Parathyroid adenoma (tissue), 2 donors: ENCODE data around the gene EIF4G1.

Source experiments
- H2AFZ ChIP-seq: fragments of 300-600 bp; sonication (generic); one replicate; pipeline ENCODE4 v1.7.0; 2017; ENCODE audit warnings: antibody characterized with exemption, mild to moderate bottlenecking
- H3K27ac ChIP-seq: fragments of 300-600 bp; sonication (generic); one replicate; pipeline ENCODE4 v1.7.0; 2017
- H3K27me3 ChIP-seq: fragments of 300-600 bp; sonication (generic); one replicate; pipeline ENCODE4 v1.7.0; 2017; ENCODE audit warnings: low read length; ENCODE audit not compliant: control insufficient read depth, insufficient read depth
- H3K36me3 ChIP-seq: fragments of 300-600 bp; sonication (generic); one replicate; pipeline ENCODE4 v1.7.0; 2017; ENCODE audit warnings: low read length; ENCODE audit not compliant: control insufficient read depth, insufficient read depth
- H3K4me1 ChIP-seq: fragments of 300-600 bp; sonication (generic); one replicate; pipeline ENCODE4 v1.7.0; 2017; ENCODE audit warnings: control low read depth
- H3K4me2 ChIP-seq: fragments of 300-600 bp; sonication (generic); one replicate; pipeline ENCODE4 v1.7.0; 2017; ENCODE audit warnings: low read length
- H3K4me3 ChIP-seq: fragments of 300-600 bp; sonication (generic); one replicate; pipeline ENCODE4 v1.7.0; 2017; ENCODE audit warnings: low read depth, low read length
- H3K79me2 ChIP-seq: fragments of 300-600 bp; sonication (generic); one replicate; pipeline ENCODE4 v1.7.0; 2017; ENCODE audit warnings: control low read depth
- H3K9ac ChIP-seq: fragments of 300-600 bp; sonication (generic); one replicate; pipeline ENCODE4 v1.7.0; 2017; ENCODE audit warnings: mild to moderate bottlenecking
- H3K9me3 ChIP-seq: fragments of 300-600 bp; sonication (generic); one replicate; pipeline ENCODE4 v1.7.0; 2017; ENCODE audit warnings: low read length; ENCODE audit not compliant: control insufficient read depth
- TF ChIP-seq, protein P1 (sequence below): fragments of 300-600 bp; sonication (generic); IDR thresholded peaks from one replicate; pipeline ENCODE4 v1.7.0; 2017; ENCODE audit warnings: antibody characterized with exemption, mild to moderate bottlenecking
- donor health status: primary hyperparathyroidism.

Gene EIF4G1

DNA sequence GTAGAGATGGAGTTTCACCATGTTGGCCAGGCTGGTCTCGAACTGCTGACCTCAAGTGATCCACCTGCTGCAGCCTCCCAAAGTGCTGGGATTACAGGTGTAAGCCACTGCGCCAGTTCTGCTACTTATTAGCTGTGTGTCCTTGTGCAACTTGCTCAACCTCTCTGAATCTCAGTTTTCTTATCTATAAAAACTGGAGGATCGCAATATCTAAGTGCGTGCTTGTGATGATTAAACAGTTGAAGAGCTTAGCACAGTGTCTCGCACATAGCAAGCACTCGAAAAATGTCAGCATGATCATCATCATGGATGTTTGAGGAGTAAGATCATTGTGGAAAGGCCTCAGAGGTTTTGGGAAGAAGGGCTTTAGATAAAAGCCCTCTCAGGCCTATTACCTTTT is 36.2 kb downstream of the EIF4G1 start:
- H3K27ac ChIP-seq: no peak overlapping the region

DNA sequence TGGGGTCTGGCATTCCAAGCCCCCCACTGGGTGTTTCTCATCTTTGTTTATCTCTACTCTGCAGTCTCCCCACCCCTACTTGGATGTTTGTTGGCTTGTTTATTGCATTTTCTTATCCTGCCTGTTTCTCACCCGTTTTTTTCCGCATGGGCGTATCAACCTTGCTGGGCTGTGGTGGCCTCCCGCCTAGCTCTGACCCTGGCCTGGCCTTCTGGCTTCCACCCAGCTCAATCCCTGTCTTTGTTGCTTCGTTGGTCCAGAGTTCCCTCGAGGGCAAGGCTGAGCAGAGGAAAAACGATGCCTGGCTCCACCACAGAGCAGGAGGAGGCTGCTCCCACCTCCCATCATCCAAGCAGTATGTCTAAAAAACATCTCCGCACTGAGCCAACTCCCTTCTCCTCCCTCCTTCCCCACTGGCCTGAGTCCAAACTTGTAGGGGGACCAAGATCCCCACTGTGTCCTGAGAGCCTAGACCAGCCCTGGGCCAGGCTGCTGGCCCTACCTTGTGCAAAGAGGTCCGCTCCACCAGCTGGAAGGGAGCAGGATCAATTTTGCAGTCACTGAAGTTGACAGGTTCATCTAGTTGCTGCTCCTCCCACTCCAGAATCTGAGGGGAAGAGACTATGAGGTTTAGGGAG is 37.2 kb downstream of the EIF4G1 start:
- Histone ChIP-seq H3K4me1 (peaks cover 11% of the 10 kb centered on the region), H3K9me3 (no peaks in the 10 kb centered on the region), H3K9ac (no peak overlapping the region), H3K79me2 (no peaks in the 10 kb centered on the region), H3K27me3 (no peaks in the 10 kb centered on the region), H3K4me2 (no peak overlapping the region), H3K36me3 (no peaks in the 10 kb centered on the region), H3K4me3 (no peak overlapping the region), H2AFZ (no peak overlapping the region), H3K27ac (no peak overlapping the region)
- TF ChIP-seq, protein P1, sequence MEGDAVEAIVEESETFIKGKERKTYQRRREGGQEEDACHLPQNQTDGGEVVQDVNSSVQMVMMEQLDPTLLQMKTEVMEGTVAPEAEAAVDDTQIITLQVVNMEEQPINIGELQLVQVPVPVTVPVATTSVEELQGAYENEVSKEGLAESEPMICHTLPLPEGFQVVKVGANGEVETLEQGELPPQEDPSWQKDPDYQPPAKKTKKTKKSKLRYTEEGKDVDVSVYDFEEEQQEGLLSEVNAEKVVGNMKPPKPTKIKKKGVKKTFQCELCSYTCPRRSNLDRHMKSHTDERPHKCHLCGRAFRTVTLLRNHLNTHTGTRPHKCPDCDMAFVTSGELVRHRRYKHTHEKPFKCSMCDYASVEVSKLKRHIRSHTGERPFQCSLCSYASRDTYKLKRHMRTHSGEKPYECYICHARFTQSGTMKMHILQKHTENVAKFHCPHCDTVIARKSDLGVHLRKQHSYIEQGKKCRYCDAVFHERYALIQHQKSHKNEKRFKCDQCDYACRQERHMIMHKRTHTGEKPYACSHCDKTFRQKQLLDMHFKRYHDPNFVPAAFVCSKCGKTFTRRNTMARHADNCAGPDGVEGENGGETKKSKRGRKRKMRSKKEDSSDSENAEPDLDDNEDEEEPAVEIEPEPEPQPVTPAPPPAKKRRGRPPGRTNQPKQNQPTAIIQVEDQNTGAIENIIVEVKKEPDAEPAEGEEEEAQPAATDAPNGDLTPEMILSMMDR: no peak

More for the DNA sequence above, 36.2 kb downstream of the EIF4G1 start:
- Histone ChIP-seq H2AFZ (no peak overlapping the region), H3K4me2 (no peak overlapping the region), H3K4me1 (peaks cover 11% of the 10 kb centered on the region), H3K79me2 (no peaks in the 10 kb centered on the region), H3K36me3 (no peaks in the 10 kb centered on the region), H3K9me3 (no peaks in the 10 kb centered on the region), H3K9ac (no peak overlapping the region), H3K27me3 (no peaks in the 10 kb centered on the region), H3K4me3 (no peak overlapping the region)
- TF ChIP-seq, protein P1: no peak

DNA sequence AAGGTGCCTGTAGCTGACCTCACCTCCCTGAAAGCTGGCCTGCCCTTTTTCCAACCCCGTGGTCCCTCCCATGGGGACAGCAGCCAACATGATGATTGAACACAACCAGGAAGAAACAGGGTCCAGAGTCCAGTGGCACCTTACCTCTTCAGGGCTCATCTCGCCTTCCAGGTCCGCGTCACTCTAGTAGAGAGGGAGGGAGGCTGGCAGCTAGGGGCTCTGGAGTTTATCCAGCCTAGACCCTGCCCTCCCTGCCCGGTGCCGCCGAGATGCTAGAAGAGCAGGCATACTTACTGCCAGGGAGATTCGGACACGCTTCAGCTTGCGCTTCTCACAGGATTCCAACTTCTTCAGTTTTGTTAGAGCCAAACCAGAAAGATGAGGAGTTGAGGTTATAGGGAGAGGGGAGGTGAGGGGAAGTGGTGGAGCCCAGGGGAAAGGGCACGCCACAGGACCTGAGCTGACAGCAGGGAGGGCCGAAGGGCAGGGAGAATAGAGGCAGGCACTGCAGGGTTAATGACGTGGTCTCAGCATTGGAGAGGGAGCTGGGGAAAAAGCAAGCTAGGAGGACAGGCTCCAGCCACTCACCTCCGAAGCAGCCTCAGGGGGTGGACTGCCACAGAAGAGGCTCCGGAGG is 37.9 kb downstream of the EIF4G1 start:
- H3K4me2 ChIP-seq: no peak overlapping the region
- no peaks in the 10 kb centered on the region for H3K79me2 ChIP-seq
- no peak overlapping the region for H2AFZ ChIP-seq
- no peak overlapping the region for H3K9ac ChIP-seq
- H3K4me1 ChIP-seq: peaks cover 11% of the 10 kb centered on the region
- no peaks in the 10 kb centered on the region for H3K9me3 ChIP-seq
- H3K4me3 ChIP-seq: no peak overlapping the region
- H3K27me3 ChIP-seq: no peaks in the 10 kb centered on the region
- H3K27ac ChIP-seq: no peak overlapping the region
- no peaks in the 10 kb centered on the region for H3K36me3 ChIP-seq
- TF ChIP-seq, protein P1: no peak

DNA sequence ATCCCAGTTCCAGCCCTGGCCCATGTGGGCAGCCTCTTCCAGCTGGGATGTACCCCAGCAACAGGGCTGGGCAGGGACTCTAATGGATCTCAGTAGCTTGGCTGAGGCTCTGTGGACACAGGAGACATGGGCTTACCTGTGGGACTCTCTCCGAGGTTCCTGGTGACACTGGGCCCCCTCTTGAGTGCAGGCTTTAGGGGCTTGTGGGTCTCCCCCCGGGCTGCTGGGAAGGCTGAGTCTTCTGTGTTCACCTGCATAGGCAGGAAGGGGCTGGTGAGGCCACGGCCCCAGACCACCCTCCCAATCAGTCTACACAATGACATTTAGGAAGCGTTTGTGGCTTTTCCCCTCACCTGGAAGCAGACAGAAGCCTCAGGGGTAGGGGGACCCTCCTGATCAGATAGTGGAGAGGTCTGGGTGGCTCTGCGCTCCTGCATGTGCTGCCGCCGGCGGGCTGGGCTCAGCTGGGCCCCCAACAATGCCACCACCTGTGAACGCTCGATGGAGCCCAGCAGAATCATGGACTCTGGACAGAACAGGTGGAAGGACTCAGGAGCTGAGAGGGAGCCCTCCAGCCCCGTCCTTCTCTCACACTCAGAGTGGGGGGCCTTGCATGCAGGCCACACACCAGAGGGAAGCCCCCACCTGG is 38.6 kb downstream of the EIF4G1 start:
- no peak overlapping the region for H2AFZ ChIP-seq
- H3K4me3 ChIP-seq: no peak overlapping the region
- no peaks in the 10 kb centered on the region for H3K36me3 ChIP-seq
- H3K79me2 ChIP-seq: no peaks in the 10 kb centered on the region
- H3K9ac ChIP-seq: no peak overlapping the region
- H3K27ac ChIP-seq: no peak overlapping the region
- H3K27me3 ChIP-seq: no peaks in the 10 kb centered on the region
- TF ChIP-seq, protein P1: no peak
- peaks cover 4% of the 10 kb centered on the region for H3K4me1 ChIP-seq
- H3K9me3 ChIP-seq: no peaks in the 10 kb centered on the region
- no peak overlapping the region for H3K4me2 ChIP-seq
